GM12878 (cell line): ENCODE data around the gene IKZF1. TPM values are rescaled to one million over a fixed set of nuclear protein-coding genes. Genes with fewer than 3 reads are reported as not detected.

ENCODE experiments used
- ATAC-seq: fragments of 200-7000 bp; cut with Tn5 transposase; 3 replicates; pipeline ENCODE4 v1.9.1; 2020; ENCODE audit warnings: mild to moderate bottlenecking, moderate library complexity
- BruUV-seq: library from RNA; stranded (reverse); fragments of 400-500 nt; replicated peaks from 2 replicates; lab custom pipeline; 2021; lab: Mats Ljungman, UMichigan
- CTCF ChIA-PET: fragments of 300-600 bp; sonication (Branson Sonifier 250); formaldehyde crosslinking; extraction: SDS; loops from one replicate; lab custom pipeline; 2021; ENCODE audit warnings: inconsistent platforms; lab: Yijun Ruan, JAX
- POLR2A ChIA-PET: fragments of 350-600 bp; formaldehyde crosslinking; extraction: SDS; loops from one replicate; lab custom pipeline; 2021; ENCODE audit warnings: inconsistent platforms; lab: Charles Lee
- RAD21 ChIA-PET: fragments of 300-600 bp; sonication (Branson Sonifier 250); formaldehyde crosslinking; loops from one replicate; lab custom pipeline; 2023; ENCODE audit warnings: antibody characterized with exemption; ENCODE audit not compliant: unreplicated experiment; lab: Charles Lee
- SMC1A ChIA-PET: fragments of 300-600 bp; sonication (Branson Sonifier 250); formaldehyde crosslinking; loops from one replicate; lab custom pipeline; 2023; ENCODE audit not compliant: unreplicated experiment, uncharacterized antibody; lab: Charles Lee
- DNase-seq: peaks from one replicate; pipeline ENCODE4 v3.0.0-alpha.2; 2011; ENCODE audit warnings: low read depth, low spot score
- FAIRE-seq: peaks from 3 replicates; lab custom pipeline; 2011; peaks lifted over from hg19 to GRCh38; lab: Jason Lieb, UNC
- H2AFZ ChIP-seq: 2 replicates; pipeline ENCODE4 v1.6.0; 2011; ENCODE audit warnings: low read depth, low read length, control low read depth; ENCODE audit not compliant: control insufficient read depth
- H3K27ac ChIP-seq: 2 replicates; pipeline ENCODE4 v1.5.1; 2011; ENCODE audit warnings: control low read depth; ENCODE audit not compliant: control insufficient read depth, insufficient read depth
- H3K27me3 ChIP-seq, 2 experiments: replicated peaks in 1 of 2; 2 replicates each; pipeline versions ENCODE4 v1.6.0 to v1.6.1; 2011; ENCODE audit warnings: low read length in 1 of 2; ENCODE audit not compliant: control insufficient read depth in 2 of 2, insufficient read depth in 2 of 2
- H3K36me3 ChIP-seq, 2 experiments: 2 replicates each; pipeline ENCODE4 v1.5.1; 2011; ENCODE audit warnings: low read length in 1 of 2; ENCODE audit not compliant: control insufficient read depth in 2 of 2, insufficient read depth in 2 of 2
- H3K4me1 ChIP-seq: 2 replicates; pipeline ENCODE4 v1.6.1; 2011; ENCODE audit warnings: mild to moderate bottlenecking, low read length, moderate library complexity, mixed read lengths; ENCODE audit not compliant: control insufficient read depth, insufficient read depth
- H3K4me2 ChIP-seq: 2 replicates; pipeline ENCODE4 v1.6.0; 2011; ENCODE audit warnings: control low read depth; ENCODE audit not compliant: control insufficient read depth, insufficient read depth
- H3K4me3 ChIP-seq: fragments of 200-600 bp; sonication (generic); 2 replicates; pipeline ENCODE4 v1.5.1; 2016
- H3K79me2 ChIP-seq: 2 replicates; pipeline ENCODE4 v1.6.0; 2011; ENCODE audit warnings: low read length; ENCODE audit not compliant: control insufficient read depth, insufficient read depth
- H3K9ac ChIP-seq: 2 replicates; pipeline ENCODE4 v1.8.0; 2011; ENCODE audit warnings: low read length, control low read depth, mixed read lengths; ENCODE audit not compliant: control insufficient read depth, insufficient read depth
- H3K9me3 ChIP-seq: replicated peaks from 3 replicates; pipeline ENCODE4 v1.5.1; 2011; ENCODE audit warnings: mild to moderate bottlenecking, low read length; ENCODE audit not compliant: control insufficient read depth, insufficient read depth
- H4K20me1 ChIP-seq: 2 replicates; pipeline ENCODE4 v1.6.0; 2011; ENCODE audit not compliant: control insufficient read depth, insufficient read depth
- CHD1 ChIP-seq: IDR thresholded peaks from 2 replicates; pipeline ENCODE4 v1.6.1; 2012; ENCODE audit warnings: low read depth, low read length, improper control_type of control experiment
- HDGF ChIP-seq: fragments of 450-650 bp; IDR thresholded peaks from 2 replicates; pipeline ENCODE4 v1.6.1; 2016; ENCODE audit warnings: antibody characterized with exemption
- IKZF1 ChIP-seq: fragments of 450-650 bp; conservative IDR thresholded peaks from 2 replicates; pipeline ENCODE4 v1.6.1; 2017; ENCODE audit warnings: antibody characterized with exemption, mild to moderate bottlenecking
- IRF4 ChIP-seq: IDR thresholded peaks from 2 replicates; pipeline ENCODE4 v1.6.1; 2011; ENCODE audit warnings: low read depth, low read length
- KDM1A ChIP-seq: fragments of 200-600 bp; sonication (generic); IDR thresholded peaks from 2 replicates; pipeline ENCODE4 v1.6.1; 2016; ENCODE audit warnings: borderline replicate concordance
- KLF5 ChIP-seq: fragments of 450-650 bp; IDR thresholded peaks from 2 replicates; pipeline ENCODE4 v1.6.1; 2014; ENCODE audit warnings: mild to moderate bottlenecking; ENCODE audit not compliant: partially characterized antibody
- MXI1 ChIP-seq: fragments of 150-350 bp; IDR thresholded peaks from 2 replicates; pipeline ENCODE4 v1.6.1; 2011; ENCODE audit warnings: low read depth, mild to moderate bottlenecking, inconsistent platforms, low read length, improper control_type of control experiment
- NFIC ChIP-seq: IDR thresholded peaks from 2 replicates; pipeline ENCODE4 v1.6.1; 2012; ENCODE audit warnings: low read depth, mild to moderate bottlenecking, inconsistent platforms, low read length, moderate library complexity
- RELA ChIP-seq: fragments of 450-650 bp; IDR thresholded peaks from 2 replicates; pipeline ENCODE4 v1.8.0; 2014; ENCODE audit warnings: borderline replicate concordance; ENCODE audit not compliant: partially characterized antibody
- RUNX3 ChIP-seq: IDR thresholded peaks from 2 replicates; pipeline ENCODE4 v1.6.1; 2012; ENCODE audit warnings: low read length, inconsistent platforms
- TBL1XR1 ChIP-seq: IDR thresholded peaks from 2 replicates; pipeline ENCODE4 v1.6.1; 2012; ENCODE audit warnings: low read depth, low read length, improper control_type of control experiment
- TCF3 ChIP-seq: IDR thresholded peaks from 2 replicates; pipeline ENCODE4 v1.6.1; 2012; ENCODE audit warnings: low read depth, mild to moderate bottlenecking, low read length, borderline replicate concordance; ENCODE audit not compliant: insufficient read depth
- YY1 ChIP-seq: IDR thresholded peaks from 2 replicates; pipeline ENCODE4 v1.6.1; 2011; ENCODE audit warnings: low read depth, mild to moderate bottlenecking, low read length
- WGBS: methylation state at CpG from one replicate; pipeline ENCODE4 v1.1.6; 2016; ENCODE audit warnings: low lambda C conversion rate; ENCODE audit not compliant: insufficient replicate concordance, insufficient coverage; ENCODE audit errors: missing lambda C conversion rate; 5-methylcytosine and 5-hydroxymethylcytosine counted together
- in situ Hi-C: fragments of 300-500 bp; cut with MboI; formaldehyde crosslinking; loops from 9 replicates; pipeline ENCODE4 v1.14.3; 2018; ENCODE audit warnings: mixed read lengths
- intact Hi-C: fragments of 100-400 bp; cut with micrococcal nuclease; formaldehyde crosslinking; loops from one replicate; pipeline ENCODE4 v1.14.2; 2022; ENCODE audit not compliant: unreplicated experiment
- polyA plus RNA-seq, 11 experiments: library from polyadenylated mRNA; depleted of rRNA in 4 of 11; unstranded in 6 of 11; stranded (reverse) in 5 of 11; fragments of >200 nt; fragmentation: Nextera tagmentation in 4 of 11; fragmentation: Illumina TruSeq in 1 of 11; extraction: Ambion mirVana in 4 of 11; extraction: Trizol in 1 of 11; gene quantifications; 1 replicate in 1 of 11; 2 replicates in 10 of 11; pipeline versions ENCODE4 v1.2.1 to v1.2.3, GENCODE V29; 2011 to 2016; ENCODE audit warnings: inconsistent platforms in 2 of 11, missing spikeins in 2 of 11, low read depth in 1 of 11
- total RNA-seq, 4 experiments: library from RNA; depleted of rRNA in 3 of 4; stranded (reverse); fragments of >200 nt in 3 of 4; fragmentation: Illumina TruSeq in 1 of 4; extraction: Trizol in 1 of 4; gene quantifications; 2 replicates each; pipeline versions ENCODE4 v1.2.1 to v1.2.3, GENCODE V29; 2013 to 2021
- TF ChIP-seq, protein P1 (sequence below): fragments of 450-650 bp; formaldehyde crosslinking; IDR thresholded peaks from 2 replicates; pipeline ENCODE4 v1.4.0; 2020; ENCODE audit warnings: mild to moderate bottlenecking, moderate library complexity
- TF ChIP-seq, protein P2 (sequence below): fragments of 450-650 bp; IDR thresholded peaks from 2 replicates; pipeline ENCODE4 v1.6.1; 2018; ENCODE audit warnings: mild to moderate bottlenecking, low read depth, moderate library complexity; ENCODE audit not compliant: partially characterized antibody
- TF ChIP-seq, protein P3 (sequence below): IDR thresholded peaks from 2 replicates; pipeline ENCODE4 v1.6.1; 2012; ENCODE audit warnings: mild to moderate bottlenecking, low read depth, low read length

Gene IKZF1
- total and polyA plus RNA-seq, 10 of the 15 experiments (the other 5 are each of a cell fraction or from before 2014, with no cell fraction given), result 27.2 to 125 (median 71.6) TPM

GRCh38 chr7:50399635-50400034 lies 95.1 kb downstream of the IKZF1 start:
- no peak overlapping the region for H3K9ac ChIP-seq
- RAD21 ChIA-PET, result no interaction called here
- no peaks in the 10 kb centered on the region; the same call in 1 of the 2 replicates for H3K79me2 ChIP-seq
- CTCF ChIA-PET, result no interaction called here
- BruUV-seq, result no TSS peak
- ATAC-seq (no peak), FAIRE-seq (no peak), DNase-seq (no peak)
- H3K4me1 ChIP-seq, result peaks cover 33% of the 10 kb centered on the region
- no peak overlapping the region for H2AFZ ChIP-seq
- intact Hi-C loops, result loop anchor here (1.0 kb wide), 1 partner anchor 15 kb away; no protein-coding TSS in a partner anchor
- H3K27me3 ChIP-seq, result no peaks in the 10 kb centered on the region
- H4K20me1 ChIP-seq, result no peaks in the 10 kb centered on the region
- in situ Hi-C loops, result no loop called here
- POLR2A ChIA-PET, result no interaction called here
- H3K27ac ChIP-seq, result no peak overlapping the region
- H3K9me3 ChIP-seq, result no peaks in the 10 kb centered on the region; the same call in 2 of the 3 replicates
- 95% methylated on average over 18 of the region's 21 CpGs for WGBS
- SMC1A ChIA-PET, result interaction anchor here (1.1 kb wide), 1 partner anchor 244 kb away, joined by 3 read pairs; no protein-coding TSS in a partner anchor
- H3K36me3 ChIP-seq, result peaks cover 13 to 16% of the 10 kb centered on the region in 2 experiments; a peak in 3 of 4 replicates
- H3K4me2 ChIP-seq, result no peak overlapping the region
- no peak overlapping the region for H3K4me3 ChIP-seq
- TF ChIP-seq KLF5 (no peak), YY1 (no peak), TCF3 (no peak), RELA (no peak), RUNX3 (no peak), TBL1XR1 (no peak), KDM1A (no peak), MXI1 (no peak), CHD1 (no peak), IRF4 (no peak), IKZF1 (no peak), NFIC (no peak), HDGF (no peak)
- TF ChIP-seq, protein P1, sequence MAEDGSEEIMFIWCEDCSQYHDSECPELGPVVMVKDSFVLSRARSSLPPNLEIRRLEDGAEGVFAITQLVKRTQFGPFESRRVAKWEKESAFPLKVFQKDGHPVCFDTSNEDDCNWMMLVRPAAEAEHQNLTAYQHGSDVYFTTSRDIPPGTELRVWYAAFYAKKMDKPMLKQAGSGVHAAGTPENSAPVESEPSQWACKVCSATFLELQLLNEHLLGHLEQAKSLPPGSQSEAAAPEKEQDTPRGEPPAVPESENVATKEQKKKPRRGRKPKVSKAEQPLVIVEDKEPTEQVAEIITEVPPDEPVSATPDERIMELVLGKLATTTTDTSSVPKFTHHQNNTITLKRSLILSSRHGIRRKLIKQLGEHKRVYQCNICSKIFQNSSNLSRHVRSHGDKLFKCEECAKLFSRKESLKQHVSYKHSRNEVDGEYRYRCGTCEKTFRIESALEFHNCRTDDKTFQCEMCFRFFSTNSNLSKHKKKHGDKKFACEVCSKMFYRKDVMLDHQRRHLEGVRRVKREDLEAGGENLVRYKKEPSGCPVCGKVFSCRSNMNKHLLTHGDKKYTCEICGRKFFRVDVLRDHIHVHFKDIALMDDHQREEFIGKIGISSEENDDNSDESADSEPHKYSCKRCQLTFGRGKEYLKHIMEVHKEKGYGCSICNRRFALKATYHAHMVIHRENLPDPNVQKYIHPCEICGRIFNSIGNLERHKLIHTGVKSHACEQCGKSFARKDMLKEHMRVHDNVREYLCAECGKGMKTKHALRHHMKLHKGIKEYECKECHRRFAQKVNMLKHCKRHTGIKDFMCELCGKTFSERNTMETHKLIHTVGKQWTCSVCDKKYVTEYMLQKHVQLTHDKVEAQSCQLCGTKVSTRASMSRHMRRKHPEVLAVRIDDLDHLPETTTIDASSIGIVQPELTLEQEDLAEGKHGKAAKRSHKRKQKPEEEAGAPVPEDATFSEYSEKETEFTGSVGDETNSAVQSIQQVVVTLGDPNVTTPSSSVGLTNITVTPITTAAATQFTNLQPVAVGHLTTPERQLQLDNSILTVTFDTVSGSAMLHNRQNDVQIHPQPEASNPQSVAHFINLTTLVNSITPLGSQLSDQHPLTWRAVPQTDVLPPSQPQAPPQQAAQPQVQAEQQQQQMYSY (CRISPR knock-in tag), result no peak
- TF ChIP-seq, protein P2, sequence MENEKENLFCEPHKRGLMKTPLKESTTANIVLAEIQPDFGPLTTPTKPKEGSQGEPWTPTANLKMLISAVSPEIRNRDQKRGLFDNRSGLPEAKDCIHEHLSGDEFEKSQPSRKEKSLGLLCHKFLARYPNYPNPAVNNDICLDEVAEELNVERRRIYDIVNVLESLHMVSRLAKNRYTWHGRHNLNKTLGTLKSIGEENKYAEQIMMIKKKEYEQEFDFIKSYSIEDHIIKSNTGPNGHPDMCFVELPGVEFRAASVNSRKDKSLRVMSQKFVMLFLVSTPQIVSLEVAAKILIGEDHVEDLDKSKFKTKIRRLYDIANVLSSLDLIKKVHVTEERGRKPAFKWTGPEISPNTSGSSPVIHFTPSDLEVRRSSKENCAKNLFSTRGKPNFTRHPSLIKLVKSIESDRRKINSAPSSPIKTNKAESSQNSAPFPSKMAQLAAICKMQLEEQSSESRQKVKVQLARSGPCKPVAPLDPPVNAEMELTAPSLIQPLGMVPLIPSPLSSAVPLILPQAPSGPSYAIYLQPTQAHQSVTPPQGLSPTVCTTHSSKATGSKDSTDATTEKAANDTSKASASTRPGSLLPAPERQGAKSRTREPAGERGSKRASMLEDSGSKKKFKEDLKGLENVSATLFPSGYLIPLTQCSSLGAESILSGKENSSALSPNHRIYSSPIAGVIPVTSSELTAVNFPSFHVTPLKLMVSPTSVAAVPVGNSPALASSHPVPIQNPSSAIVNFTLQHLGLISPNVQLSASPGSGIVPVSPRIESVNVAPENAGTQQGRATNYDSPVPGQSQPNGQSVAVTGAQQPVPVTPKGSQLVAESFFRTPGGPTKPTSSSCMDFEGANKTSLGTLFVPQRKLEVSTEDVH, result no peak
- TF ChIP-seq, protein P3, sequence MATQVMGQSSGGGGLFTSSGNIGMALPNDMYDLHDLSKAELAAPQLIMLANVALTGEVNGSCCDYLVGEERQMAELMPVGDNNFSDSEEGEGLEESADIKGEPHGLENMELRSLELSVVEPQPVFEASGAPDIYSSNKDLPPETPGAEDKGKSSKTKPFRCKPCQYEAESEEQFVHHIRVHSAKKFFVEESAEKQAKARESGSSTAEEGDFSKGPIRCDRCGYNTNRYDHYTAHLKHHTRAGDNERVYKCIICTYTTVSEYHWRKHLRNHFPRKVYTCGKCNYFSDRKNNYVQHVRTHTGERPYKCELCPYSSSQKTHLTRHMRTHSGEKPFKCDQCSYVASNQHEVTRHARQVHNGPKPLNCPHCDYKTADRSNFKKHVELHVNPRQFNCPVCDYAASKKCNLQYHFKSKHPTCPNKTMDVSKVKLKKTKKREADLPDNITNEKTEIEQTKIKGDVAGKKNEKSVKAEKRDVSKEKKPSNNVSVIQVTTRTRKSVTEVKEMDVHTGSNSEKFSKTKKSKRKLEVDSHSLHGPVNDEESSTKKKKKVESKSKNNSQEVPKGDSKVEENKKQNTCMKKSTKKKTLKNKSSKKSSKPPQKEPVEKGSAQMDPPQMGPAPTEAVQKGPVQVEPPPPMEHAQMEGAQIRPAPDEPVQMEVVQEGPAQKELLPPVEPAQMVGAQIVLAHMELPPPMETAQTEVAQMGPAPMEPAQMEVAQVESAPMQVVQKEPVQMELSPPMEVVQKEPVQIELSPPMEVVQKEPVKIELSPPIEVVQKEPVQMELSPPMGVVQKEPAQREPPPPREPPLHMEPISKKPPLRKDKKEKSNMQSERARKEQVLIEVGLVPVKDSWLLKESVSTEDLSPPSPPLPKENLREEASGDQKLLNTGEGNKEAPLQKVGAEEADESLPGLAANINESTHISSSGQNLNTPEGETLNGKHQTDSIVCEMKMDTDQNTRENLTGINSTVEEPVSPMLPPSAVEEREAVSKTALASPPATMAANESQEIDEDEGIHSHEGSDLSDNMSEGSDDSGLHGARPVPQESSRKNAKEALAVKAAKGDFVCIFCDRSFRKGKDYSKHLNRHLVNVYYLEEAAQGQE, result no peak
